Measurements from ENCODE around the gene ANAPC15.
"Not testable (repeated sequence)": the region's sequence is repeated elsewhere in the genome, so short reads cannot be mapped to it uniquely, and the experiment has no call there.

The ANAPC15 gene

GRCh38 chr11:72112143-72112977 is at the start of gene ANAPC15:
Gene ANAPC15, minus strand, starts transcription at chr11:72112695. Its CDS starts 1,419 bp downstream, at chr11:72111276.
- peak; percentile 97 for DNase-seq (ENCODE audit: low read depth)

GRCh38 chr11:72160319-72160718 is 47.8 kb upstream of the ANAPC15 start:
- no peak for DNase-seq (ENCODE audit: low read depth)

- no peak for DNase-seq (ENCODE audit: low read depth)
Observed at GRCh38 chr11:72157131-72157530, 44.6 kb upstream of the ANAPC15 start.

GRCh38 chr11:72155751-72156150 is 43.3 kb upstream of the ANAPC15 start:
- DNase-seq (ENCODE audit: low read depth), result no peak

- DNase-seq (ENCODE audit: low read depth), result no peak
Observed at GRCh38 chr11:72154816-72155215, 42.3 kb upstream of the ANAPC15 start.

GRCh38 chr11:72153874-72154273 is 41.4 kb upstream of the ANAPC15 start:
- not testable (repeated sequence) for DNase-seq (ENCODE audit: low read depth)

GRCh38 chr11:72150882-72151281 is 38.4 kb upstream of the ANAPC15 start:
- no peak for DNase-seq (ENCODE audit: low read depth)

- no peak for DNase-seq (ENCODE audit: low read depth)
Observed at GRCh38 chr11:72146625-72147024, 34.1 kb upstream of the ANAPC15 start.

- no peak for DNase-seq (ENCODE audit: low read depth)
Observed at GRCh38 chr11:72144807-72145565, 32.5 kb upstream of the ANAPC15 start.

GRCh38 chr11:72142543-72142942 is 30.0 kb upstream of the ANAPC15 start:
- not testable (repeated sequence) for DNase-seq (ENCODE audit: low read depth)

- not testable (repeated sequence) for DNase-seq (ENCODE audit: low read depth)
Observed at GRCh38 chr11:72142086-72142485, 29.6 kb upstream of the ANAPC15 start.

GRCh38 chr11:72141066-72141465 is 28.6 kb upstream of the ANAPC15 start:
- DNase-seq (ENCODE audit: low read depth), result no peak

GRCh38 chr11:72140661-72141060 is 28.2 kb upstream of the ANAPC15 start:
- no peak for DNase-seq (ENCODE audit: low read depth)

- no peak for DNase-seq (ENCODE audit: low read depth)
Observed at GRCh38 chr11:72139500-72139899, 27.0 kb upstream of the ANAPC15 start.

- DNase-seq (ENCODE audit: low read depth), result no peak
Observed at GRCh38 chr11:72138821-72139390, 26.4 kb upstream of the ANAPC15 start.

GRCh38 chr11:72136684-72137262 is 24.3 kb upstream of the ANAPC15 start:
- no peak for DNase-seq (ENCODE audit: low read depth)

- no peak for DNase-seq (ENCODE audit: low read depth)
Observed at GRCh38 chr11:72135891-72136683, 23.6 kb upstream of the ANAPC15 start.

GRCh38 chr11:72135473-72135872 is 23.0 kb upstream of the ANAPC15 start, which contains the start of gene FOLR3:
Gene FOLR3, plus strand, starts transcription at chr11:72135725. Its CDS starts 228 bp downstream, at chr11:72135953.
- not testable (repeated sequence) for DNase-seq (ENCODE audit: low read depth)

- no peak for DNase-seq (ENCODE audit: low read depth)
Observed at GRCh38 chr11:72132646-72133045, 20.2 kb upstream of the ANAPC15 start.

GRCh38 chr11:72129381-72129780 is 16.9 kb upstream of the ANAPC15 start:
- no peak for DNase-seq (ENCODE audit: low read depth)

- no peak for DNase-seq (ENCODE audit: low read depth)
Observed at GRCh38 chr11:72127923-72128322, 15.4 kb upstream of the ANAPC15 start.

Measured in stimulated activated CD8-positive, alpha-beta memory T cell treated with anti-CD3 and anti-CD28 coated beads, Interleukin-12 subunit alpha, Interleukin-12 subunit beta, amount 100 ng/mL, for 1 hour (primary cell).